Cardiac fibroblast (primary cell): Measurements from ENCODE around the gene KREMEN2.

Source experiments
- DNase-seq, 2 donors: peaks; one replicate each; pipeline versions ENCODE4 v3.0.0 to v3.0.0-alpha.2; 2010; ENCODE audit warnings: low read depth in 2 of 2
- H3K4me3 ChIP-seq, 2 donors: replicated peaks in 1 of 2; 1 replicate in 1 of 2; 2 replicates in 1 of 2; pipeline ENCODE4 v1.5.1; 2011; ENCODE audit warnings: low read depth in 2 of 2, low read length in 2 of 2, mild to moderate bottlenecking in 2 of 2, moderate library complexity in 1 of 2
- CTCF ChIP-seq: IDR thresholded peaks from one replicate; pipeline ENCODE4 v1.5.1; 2011; ENCODE audit warnings: low read depth, mild to moderate bottlenecking, low read length, inconsistent platforms

KREMEN2 gene

GRCh38 chr16:3014971-3015370, 50.9 kb downstream of the KREMEN2 start:
- DNase-seq = no peak
- TF ChIP-seq CTCF = no peak
- H3K4me3 ChIP-seq = no peak overlapping the region

GRCh38 chr16:3015865-3016521, 51.9 kb downstream of the KREMEN2 start:
- H3K4me3 ChIP-seq = no peak overlapping the region
- no peak for TF ChIP-seq CTCF
- DNase-seq = no peak

GRCh38 chr16:3017344-3017743, 53.3 kb downstream of the KREMEN2 start:
- no peak overlapping the region for H3K4me3 ChIP-seq
- DNase-seq = no peak
- TF ChIP-seq CTCF = no peak
